Liver (tissue), 9 donors: Measurements from ENCODE around the gene TCF7L1. TPM values are rescaled to one million over a fixed set of nuclear protein-coding genes. Genes with fewer than 3 reads are reported as not detected.

Experiments used
- DNase-seq: peaks from one replicate; pipeline ENCODE4 v3.0.0-alpha.2; 2017; ENCODE audit warnings: low spot score
- H3K27ac ChIP-seq, 2 donors: one replicate each; pipeline ENCODE4 v1.7.0; 2013; ENCODE audit warnings: inconsistent platforms in 2 of 2, low read length in 2 of 2, control low read depth in 1 of 2, low read depth in 1 of 2, mild to moderate bottlenecking in 1 of 2
- H3K27me3 ChIP-seq, 4 donors: one replicate each; pipeline versions ENCODE4 v1.6.1 to v1.7.0; 2013; ENCODE audit warnings: low read length in 3 of 4, inconsistent platforms in 1 of 4, mild to moderate bottlenecking in 1 of 4, moderate library complexity in 1 of 4; ENCODE audit not compliant: control insufficient read depth in 4 of 4, insufficient read depth in 4 of 4
- H3K36me3 ChIP-seq, 4 donors: one replicate each; pipeline versions ENCODE4 v1.6.1 to v1.7.0; 2013; ENCODE audit warnings: low read length in 3 of 4, mild to moderate bottlenecking in 3 of 4, low read depth in 1 of 4, moderate library complexity in 1 of 4; ENCODE audit not compliant: control insufficient read depth in 4 of 4, insufficient read depth in 3 of 4
- H3K4me1 ChIP-seq, 4 donors: one replicate each; pipeline versions ENCODE4 v1.6.1 to v1.7.0; 2013; ENCODE audit warnings: low read length in 3 of 4, mild to moderate bottlenecking in 3 of 4, moderate library complexity in 1 of 4; ENCODE audit not compliant: control insufficient read depth in 4 of 4, insufficient read depth in 4 of 4
- H3K4me3 ChIP-seq, 3 donors: one replicate each; pipeline versions ENCODE4 v1.6.1 to v1.7.0; 2013; ENCODE audit warnings: low read length in 3 of 3, control low read depth in 1 of 3, low read depth in 1 of 3, mild to moderate bottlenecking in 1 of 3
- H3K9ac ChIP-seq, 2 donors: one replicate each; pipeline ENCODE4 v1.7.0; 2013; ENCODE audit warnings: low read length in 2 of 2, mild to moderate bottlenecking in 2 of 2, moderate library complexity in 2 of 2, control low read depth in 1 of 2, low read depth in 1 of 2
- H3K9me3 ChIP-seq, 4 donors: one replicate each; pipeline versions ENCODE4 v1.6.1 to v1.7.0; 2013; ENCODE audit warnings: low read length in 3 of 4; ENCODE audit not compliant: control insufficient read depth in 4 of 4
- CTCF ChIP-seq: fragments of 150-350 bp; IDR thresholded peaks from 2 replicates; pipeline ENCODE4 v1.5.1; 2017; ENCODE audit warnings: improper control_type of control experiment, low read depth, low read length; ENCODE audit not compliant: missing input control
- EGR1 ChIP-seq, 2 donors: IDR thresholded peaks; 2 replicates each; pipeline ENCODE4 v1.6.1; 2016 to 2018; ENCODE audit warnings: antibody characterized with exemption in 2 of 2, low read depth in 2 of 2
- GABPA ChIP-seq, 2 donors: IDR thresholded peaks in 1 of 2; conservative IDR thresholded peaks in 1 of 2; 2 replicates each; pipeline ENCODE4 v1.6.1; 2016; ENCODE audit warnings: antibody characterized with exemption in 2 of 2, mild to moderate bottlenecking in 1 of 2, moderate library complexity in 1 of 2
- HNF4A ChIP-seq, 2 donors: conservative IDR thresholded peaks; 2 replicates each; pipeline ENCODE4 v1.6.1; 2016; ENCODE audit warnings: antibody characterized with exemption in 2 of 2, mild to moderate bottlenecking in 2 of 2
- HNF4G ChIP-seq: IDR thresholded peaks from 2 replicates; pipeline ENCODE4 v1.6.1; 2016; ENCODE audit warnings: antibody characterized with exemption
- JUND ChIP-seq, 2 donors: IDR thresholded peaks; 2 replicates each; pipeline ENCODE4 v1.6.1; 2016; ENCODE audit warnings: antibody characterized with exemption in 2 of 2
- MAX ChIP-seq: IDR thresholded peaks from 2 replicates; pipeline ENCODE4 v1.6.1; 2016; ENCODE audit warnings: antibody characterized with exemption
- NR2F2 ChIP-seq: IDR thresholded peaks from 2 replicates; pipeline ENCODE4 v1.6.1; 2016; ENCODE audit warnings: antibody characterized with exemption
- RAD21 ChIP-seq, 2 donors: IDR thresholded peaks; 2 replicates each; pipeline ENCODE4 v1.6.1; 2016; ENCODE audit warnings: antibody characterized with exemption in 2 of 2, mild to moderate bottlenecking in 2 of 2
- RXRA ChIP-seq, 2 donors: IDR thresholded peaks; 2 replicates each; pipeline ENCODE4 v1.6.1; 2017 to 2018; ENCODE audit warnings: antibody characterized with exemption in 2 of 2, mild to moderate bottlenecking in 1 of 2
- SP1 ChIP-seq: IDR thresholded peaks from 2 replicates; pipeline ENCODE4 v1.6.1; 2018; ENCODE audit warnings: antibody characterized with exemption, mild to moderate bottlenecking
- TAF1 ChIP-seq: conservative IDR thresholded peaks from 2 replicates; pipeline ENCODE4 v1.6.1; 2016; ENCODE audit warnings: antibody characterized with exemption, mild to moderate bottlenecking
- YY1 ChIP-seq: IDR thresholded peaks from 2 replicates; pipeline ENCODE4 v1.6.1; 2016; ENCODE audit warnings: antibody characterized with exemption, mild to moderate bottlenecking
- WGBS: extraction: QIAGEN DNeasy Blood & Tissue Kit; methylation state at CpG from one replicate; pipeline ENCODE4 v1.1.7; 2013; 5-methylcytosine and 5-hydroxymethylcytosine counted together
- polyA plus RNA-seq, 2 donors: library from polyadenylated mRNA; stranded (reverse) in 1 of 2; unstranded in 1 of 2; fragments of 200-250 nt in 1 of 2; fragments of >200 nt in 1 of 2; fragmentation: Nextera tagmentation in 1 of 2; extraction: Ambion mirVana in 1 of 2; gene quantifications; one replicate each; pipeline versions ENCODE4 v1.2.1 to v1.2.3, GENCODE V29; 2013 to 2015
- total RNA-seq, 2 donors: library from RNA; depleted of rRNA; stranded (reverse); fragments of >200 nt; gene quantifications; one replicate each; pipeline ENCODE4 v1.2.3, GENCODE V29; 2014
- TF ChIP-seq, protein P1 (sequence below): IDR thresholded peaks from 2 replicates; pipeline ENCODE4 v1.6.1; 2016; ENCODE audit warnings: antibody characterized with exemption
- TF ChIP-seq, protein P2 (sequence below): IDR thresholded peaks from 2 replicates; pipeline ENCODE4 v1.6.1; 2016; ENCODE audit warnings: antibody characterized with exemption, mild to moderate bottlenecking
- donor health status: healthy.
- donor health status: healthy.
- donor health status: healthy.
- donor health status: healthy.
- donor health status: healthy.

Gene TCF7L1
- total and polyA plus RNA-seq, 4 donors: 1.6 to 6.0 (median 4.8) TPM

- TF ChIP-seq, protein P1, sequence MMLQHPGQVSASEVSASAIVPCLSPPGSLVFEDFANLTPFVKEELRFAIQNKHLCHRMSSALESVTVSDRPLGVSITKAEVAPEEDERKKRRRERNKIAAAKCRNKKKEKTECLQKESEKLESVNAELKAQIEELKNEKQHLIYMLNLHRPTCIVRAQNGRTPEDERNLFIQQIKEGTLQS: no peak
- no peak for TF ChIP-seq EGR1 (IDR thresholded peaks at IDR 0.05; ENCODE audit: low read depth in 2 of 2)
- TF ChIP-seq HNF4A (conservative IDR thresholded peaks at IDR 0.05): peak; percentile 16 to 22
- TF ChIP-seq YY1: no peak
- TF ChIP-seq CTCF: no peak
- no peak for TF ChIP-seq TAF1
- TF ChIP-seq GABPA (IDR thresholded peaks at IDR 0.05 in 1 of 2, conservative IDR thresholded peaks at IDR 0.05 in 1 of 2): no peak
- TF ChIP-seq MAX: no peak
- TF ChIP-seq RXRA (IDR thresholded peaks at IDR 0.05): peak in 1 of 2 donors; percentile 16
- H3K4me1 ChIP-seq: peaks cover 3 to 21% (median 13%) of the 10 kb centered on the region in 4 donors
- H3K27ac ChIP-seq: no peak overlapping the region
- H3K4me3 ChIP-seq: no peak overlapping the region
- no peak for DNase-seq
- 68% methylated on average over 4 of the region's 4 CpGs for WGBS
- H3K27me3 ChIP-seq: no peaks in the 10 kb centered on the region
- no peak overlapping the region for H3K9ac ChIP-seq
- no peaks in the 10 kb centered on the region for H3K9me3 ChIP-seq
- no peaks in the 10 kb centered on the region for H3K36me3 ChIP-seq
These were observed 12.1 kb downstream of the TCF7L1 start for GRCh38 chr2:85145116-85145820.

DNA sequence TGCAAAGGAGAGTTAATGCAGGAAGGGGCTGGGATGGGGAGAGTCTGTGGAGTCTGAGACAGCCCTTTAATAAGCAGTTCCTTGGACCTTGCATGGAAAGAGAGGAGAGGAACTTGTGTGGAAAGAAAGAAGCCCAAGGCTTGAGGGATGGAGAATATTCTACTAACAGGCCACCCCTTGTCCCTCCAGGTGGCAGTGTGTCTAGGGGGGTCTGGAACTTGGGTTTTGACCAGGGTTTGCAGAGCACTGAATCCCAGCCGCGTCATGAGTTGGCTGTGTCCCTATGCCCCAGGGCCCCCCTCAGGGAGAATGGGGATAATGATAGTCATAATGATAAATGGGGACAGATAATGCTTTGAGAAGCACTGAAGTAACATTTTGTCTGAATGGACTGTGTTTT is 15.0 kb downstream of the TCF7L1 start:
- 62% methylated on average over 2 of the region's 2 CpGs for WGBS
- H3K4me1 ChIP-seq: peaks cover 3 to 16% (median 12%) of the 10 kb centered on the region in 4 donors

More for the DNA sequence above, 15.0 kb downstream of the TCF7L1 start:
- H3K9me3 ChIP-seq: no peaks in the 10 kb centered on the region
- no peak overlapping the region for H3K27ac ChIP-seq
- no peaks in the 10 kb centered on the region for H3K36me3 ChIP-seq
- H3K9ac ChIP-seq: no peak overlapping the region
- no peak for DNase-seq
- TF ChIP-seq, protein P2, sequence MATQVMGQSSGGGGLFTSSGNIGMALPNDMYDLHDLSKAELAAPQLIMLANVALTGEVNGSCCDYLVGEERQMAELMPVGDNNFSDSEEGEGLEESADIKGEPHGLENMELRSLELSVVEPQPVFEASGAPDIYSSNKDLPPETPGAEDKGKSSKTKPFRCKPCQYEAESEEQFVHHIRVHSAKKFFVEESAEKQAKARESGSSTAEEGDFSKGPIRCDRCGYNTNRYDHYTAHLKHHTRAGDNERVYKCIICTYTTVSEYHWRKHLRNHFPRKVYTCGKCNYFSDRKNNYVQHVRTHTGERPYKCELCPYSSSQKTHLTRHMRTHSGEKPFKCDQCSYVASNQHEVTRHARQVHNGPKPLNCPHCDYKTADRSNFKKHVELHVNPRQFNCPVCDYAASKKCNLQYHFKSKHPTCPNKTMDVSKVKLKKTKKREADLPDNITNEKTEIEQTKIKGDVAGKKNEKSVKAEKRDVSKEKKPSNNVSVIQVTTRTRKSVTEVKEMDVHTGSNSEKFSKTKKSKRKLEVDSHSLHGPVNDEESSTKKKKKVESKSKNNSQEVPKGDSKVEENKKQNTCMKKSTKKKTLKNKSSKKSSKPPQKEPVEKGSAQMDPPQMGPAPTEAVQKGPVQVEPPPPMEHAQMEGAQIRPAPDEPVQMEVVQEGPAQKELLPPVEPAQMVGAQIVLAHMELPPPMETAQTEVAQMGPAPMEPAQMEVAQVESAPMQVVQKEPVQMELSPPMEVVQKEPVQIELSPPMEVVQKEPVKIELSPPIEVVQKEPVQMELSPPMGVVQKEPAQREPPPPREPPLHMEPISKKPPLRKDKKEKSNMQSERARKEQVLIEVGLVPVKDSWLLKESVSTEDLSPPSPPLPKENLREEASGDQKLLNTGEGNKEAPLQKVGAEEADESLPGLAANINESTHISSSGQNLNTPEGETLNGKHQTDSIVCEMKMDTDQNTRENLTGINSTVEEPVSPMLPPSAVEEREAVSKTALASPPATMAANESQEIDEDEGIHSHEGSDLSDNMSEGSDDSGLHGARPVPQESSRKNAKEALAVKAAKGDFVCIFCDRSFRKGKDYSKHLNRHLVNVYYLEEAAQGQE: no peak
- TF ChIP-seq EGR1 (IDR thresholded peaks at IDR 0.05; ENCODE audit: low read depth in 2 of 2): no peak
- no peak for TF ChIP-seq JUND (IDR thresholded peaks at IDR 0.05)
- no peak for TF ChIP-seq TAF1
- TF ChIP-seq RAD21 (IDR thresholded peaks at IDR 0.05): no peak
- TF ChIP-seq NR2F2: no peak
- TF ChIP-seq SP1: no peak
- no peak for TF ChIP-seq RXRA (IDR thresholded peaks at IDR 0.05)
- TF ChIP-seq HNF4A (conservative IDR thresholded peaks at IDR 0.05): no peak
- TF ChIP-seq HNF4G: no peak
- H3K27me3 ChIP-seq: no peaks in the 10 kb centered on the region
- H3K4me3 ChIP-seq: no peak overlapping the region
